ENCODE results near the gene NR0B2. TPM values are rescaled to one million over a fixed set of nuclear protein-coding genes. Genes with fewer than 3 reads are reported as not detected.

Gene NR0B2, protein sequence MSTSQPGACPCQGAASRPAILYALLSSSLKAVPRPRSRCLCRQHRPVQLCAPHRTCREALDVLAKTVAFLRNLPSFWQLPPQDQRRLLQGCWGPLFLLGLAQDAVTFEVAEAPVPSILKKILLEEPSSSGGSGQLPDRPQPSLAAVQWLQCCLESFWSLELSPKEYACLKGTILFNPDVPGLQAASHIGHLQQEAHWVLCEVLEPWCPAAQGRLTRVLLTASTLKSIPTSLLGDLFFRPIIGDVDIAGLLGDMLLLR
- total RNA-seq (10 to 100 TPM in 2 of 10 donors, 1 to 10 TPM in 8; 2.7 to 14.7 (median 7.8) TPM), polyA plus RNA-seq (1 to 10 TPM; 2.7 to 4.0 TPM)
- long read RNA-seq, donor 1, partial matches to known transcripts = 1 of 2 reads
- long read RNA-seq, donor 1, other reads (novel, unspliced or antisense) = 0 of 2 reads
- long read RNA-seq, donor 2, transcript NR0B2-201 (2 exons, 1,156 nt) = major isoform, 5 of 7 reads
- long read RNA-seq, donor 2, partial matches to known transcripts = 2 of 7 reads
- long read RNA-seq, donor 2, other reads (novel, unspliced or antisense) = 0 of 7 reads
- long read RNA-seq, donor 3, partial matches to known transcripts = 0 of 2 reads
- long read RNA-seq, donor 3, other reads (novel, unspliced or antisense) = 0 of 2 reads

GRCh38 chr1:26913754-26914619 is at the start of gene NR0B2:
Gene NR0B2, minus strand, starts transcription at chr1:26913975. Its CDS starts 35 bp downstream, at chr1:26913940.
- TF ChIP-seq CTCF (IDR thresholded peaks at IDR 0.05) = no peak
- peak within 1 kb of the TSS; percentile 31 to 59 (median 52) for H3K4me3 ChIP-seq
- whole genome bisulfite sequencing, 2 donors = 42 to 47% methylated on average over 16 of the region's 16 CpGs
- ATAC-seq (peak; percentile 76 to 91 (median 84)), DNase-seq (peak; percentile 56 to 68)
- peaks cover 0 to 9% (median 0%) of the 10 kb centered on the region in 9 donors for H3K36me3 ChIP-seq
- intact Hi-C loops (cut with DNase I) = no loop called here
- H3K27ac ChIP-seq = peak within 1 kb of the TSS; percentile 81 to 96 (median 94)
- peaks cover 0 to 28% (median 4%) of the 10 kb centered on the region in 9 donors for H3K4me1 ChIP-seq
- no peaks in the 10 kb centered on the region for H3K9me3 ChIP-seq
- no peaks in the 10 kb centered on the region for H3K27me3 ChIP-seq

GRCh38 chr1:26961826-26962225 is 48.1 kb upstream of the NR0B2 start:
- no peak overlapping the region for H3K27ac ChIP-seq
- DNase-seq = no peak
- WGBS, 2 donors = 55 to 67% methylated on average over 3 of the region's 3 CpGs
- peaks cover 0 to 12% (median 10%) of the 10 kb centered on the region in 9 donors for H3K4me1 ChIP-seq
- peaks cover 0 to 3% (median 0%) of the 10 kb centered on the region in 11 donors for H3K9me3 ChIP-seq
- H3K4me3 ChIP-seq = no peak overlapping the region
- no peak for TF ChIP-seq CTCF (IDR thresholded peaks at IDR 0.05)
- peaks cover 14 to 79% (median 47%) of the 10 kb centered on the region in 7 donors for H3K27me3 ChIP-seq
- ATAC-seq = no peak
- intact Hi-C loops (cut with DNase I) = loop anchor here in 2 of 10 donors (10.0 kb wide), 1 partner anchor 133 kb away; no protein-coding TSS in a partner anchor
- no peaks in the 10 kb centered on the region for H3K36me3 ChIP-seq

- peak overlapping the region in 5 of 10 donors; percentile 24 to 57 (median 46) for H3K4me3 ChIP-seq
- no peak overlapping the region for H3K27ac ChIP-seq
- intact Hi-C loops (cut with DNase I) = loop anchor here in 2 of 10 donors (10.0 kb wide), 1 partner anchor 134 kb away; no protein-coding TSS in a partner anchor
- H3K36me3 ChIP-seq = no peaks in the 10 kb centered on the region
- no peak for DNase-seq
- TF ChIP-seq CTCF (IDR thresholded peaks at IDR 0.05) = no peak
- H3K4me1 ChIP-seq = peaks cover 0 to 12% (median 10%) of the 10 kb centered on the region in 9 donors
- peaks cover 14 to 69% (median 46%) of the 10 kb centered on the region in 7 donors for H3K27me3 ChIP-seq
- H3K9me3 ChIP-seq = peaks cover 0 to 16% (median 0%) of the 10 kb centered on the region in 11 donors
- 25 to 28% methylated on average over 3 of the region's 3 CpGs for WGBS, 2 donors
- ATAC-seq = no peak
Measured at GRCh38 chr1:26960625-26960966, 46.8 kb upstream of the NR0B2 start.
